ENCODE data around the gene CAPN9.

Gene CAPN9

GRCh38 chr1:230713138-230713537, 34.0 kb upstream of the CAPN9 start:
- H3K9me3 ChIP-seq (ENCODE audit: control insufficient read depth, insufficient read depth, low read depth, low read length): no peaks in the 10 kb centered on the region
- ChIA-PET CTCF (interaction anchor here (0.5 to 1.3 kb wide), 2 partner anchors 45 to 94 kb away, joined by 3 to 4 read pairs; no protein-coding TSS in a partner anchor), POLR2A (no interaction called here)
- H3K4me3 ChIP-seq (ENCODE audit: low read depth, low read length): no peak overlapping the region
- no peaks in the 10 kb centered on the region for H3K4me1 ChIP-seq (ENCODE audit: control insufficient read depth, insufficient read depth, low read length)
- H3K27ac ChIP-seq (ENCODE audit: extremely low read depth, low read depth, low read length): no peak overlapping the region
- H3K36me3 ChIP-seq (ENCODE audit: control insufficient read depth in 2 of 2, insufficient read depth in 1 of 2, low read length in 2 of 2): no peaks in the 10 kb centered on the region
- TF ChIP-seq ZNF623 (tag by site-specific recombination; IDR thresholded peaks at IDR 0.05) (no peak), ZNF768 (tag by site-specific recombination; IDR thresholded peaks at IDR 0.05) (peak; percentile 80)

DNA sequence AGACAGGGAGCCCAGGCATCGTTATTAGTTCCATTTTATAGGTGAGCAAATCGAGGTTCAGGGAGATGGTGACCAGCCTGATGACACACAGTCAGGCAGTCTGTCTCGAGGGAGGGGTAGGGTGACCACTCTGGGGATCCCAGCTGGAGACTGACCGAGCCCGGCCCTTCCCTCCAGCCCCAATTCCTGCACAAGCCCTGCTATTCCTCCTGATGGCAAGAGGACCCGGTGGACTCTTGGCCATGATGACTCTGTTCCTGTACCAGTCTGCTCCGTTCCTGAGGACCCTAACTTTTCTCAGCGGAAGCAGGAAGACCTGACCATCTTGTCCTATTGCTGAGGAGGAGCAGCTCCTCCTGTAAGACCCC, 33.7 kb upstream of the CAPN9 start:
- no peak overlapping the region for H3K27ac ChIP-seq (ENCODE audit: extremely low read depth, low read depth, low read length)
- POLR2A ChIA-PET: no interaction called here
- no peaks in the 10 kb centered on the region for H3K9me3 ChIP-seq (ENCODE audit: control insufficient read depth, insufficient read depth, low read depth, low read length)
- H3K4me1 ChIP-seq (ENCODE audit: control insufficient read depth, insufficient read depth, low read length): no peaks in the 10 kb centered on the region
- CTCF ChIA-PET: interaction anchor here (0.5 to 1.3 kb wide), 2 partner anchors 45 to 94 kb away, joined by 3 to 4 read pairs; no protein-coding TSS in a partner anchor
- no peak for TF ChIP-seq PBX3 (CRISPR knock-in tag; IDR thresholded peaks at IDR 0.05)
- no peak for TF ChIP-seq ZNF777 (tag by site-specific recombination; IDR thresholded peaks at IDR 0.05; ENCODE audit: borderline replicate concordance)
- TF ChIP-seq ZNF391 (tag by site-specific recombination; IDR thresholded peaks at IDR 0.05; ENCODE audit: borderline replicate concordance, low read depth): no peak
- no peak for TF ChIP-seq ZNF155 (tag by site-specific recombination; IDR thresholded peaks at IDR 0.05)
- TF ChIP-seq, protein P1, sequence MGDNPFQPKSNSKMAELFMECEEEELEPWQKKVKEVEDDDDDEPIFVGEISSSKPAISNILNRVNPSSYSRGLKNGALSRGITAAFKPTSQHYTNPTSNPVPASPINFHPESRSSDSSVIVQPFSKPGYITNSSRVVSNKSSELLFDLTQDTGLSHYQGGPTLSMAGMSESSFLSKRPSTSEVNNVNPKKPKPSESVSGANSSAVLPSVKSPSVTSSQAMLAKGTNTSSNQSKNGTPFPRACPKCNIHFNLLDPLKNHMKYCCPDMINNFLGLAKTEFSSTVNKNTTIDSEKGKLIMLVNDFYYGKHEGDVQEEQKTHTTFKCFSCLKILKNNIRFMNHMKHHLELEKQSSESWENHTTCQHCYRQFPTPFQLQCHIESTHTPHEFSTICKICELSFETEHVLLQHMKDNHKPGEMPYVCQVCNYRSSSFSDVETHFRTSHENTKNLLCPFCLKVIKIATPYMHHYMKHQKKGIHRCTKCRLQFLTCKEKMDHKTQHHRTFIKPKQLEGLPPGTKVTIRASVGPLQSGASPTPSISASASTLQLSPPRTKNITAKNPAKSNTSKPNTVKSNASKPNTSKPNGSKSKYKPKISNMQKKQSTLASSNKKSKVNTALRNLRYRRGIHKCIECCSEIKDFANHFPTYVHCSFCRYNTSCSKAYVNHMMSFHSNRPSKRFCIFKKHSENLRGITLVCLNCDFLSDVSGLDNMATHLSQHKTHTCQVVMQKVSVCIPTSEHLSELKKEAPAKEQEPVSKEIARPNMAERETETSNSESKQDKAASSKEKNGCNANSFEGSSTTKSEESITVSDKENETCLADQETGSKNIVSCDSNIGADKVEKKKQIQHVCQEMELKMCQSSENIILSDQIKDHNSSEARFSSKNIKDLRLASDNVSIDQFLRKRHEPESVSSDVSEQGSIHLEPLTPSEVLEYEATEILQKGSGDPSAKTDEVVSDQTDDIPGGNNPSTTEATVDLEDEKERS (tag by site-specific recombination; IDR thresholded peaks at IDR 0.05): no peak
- TF ChIP-seq WT1 (tag by site-specific recombination; IDR thresholded peaks at IDR 0.05): no peak
- TF ChIP-seq ZNF26 (tag by site-specific recombination; IDR thresholded peaks at IDR 0.05): no peak
- TF ChIP-seq ELK4 (IDR thresholded peaks at IDR 0.05; ENCODE audit: borderline replicate concordance, low read depth, low read length): no peak
- H3K4me3 ChIP-seq (ENCODE audit: low read depth, low read length): no peak overlapping the region
- no peaks in the 10 kb centered on the region for H3K36me3 ChIP-seq (ENCODE audit: control insufficient read depth in 2 of 2, insufficient read depth in 1 of 2, low read length in 2 of 2)

DNA sequence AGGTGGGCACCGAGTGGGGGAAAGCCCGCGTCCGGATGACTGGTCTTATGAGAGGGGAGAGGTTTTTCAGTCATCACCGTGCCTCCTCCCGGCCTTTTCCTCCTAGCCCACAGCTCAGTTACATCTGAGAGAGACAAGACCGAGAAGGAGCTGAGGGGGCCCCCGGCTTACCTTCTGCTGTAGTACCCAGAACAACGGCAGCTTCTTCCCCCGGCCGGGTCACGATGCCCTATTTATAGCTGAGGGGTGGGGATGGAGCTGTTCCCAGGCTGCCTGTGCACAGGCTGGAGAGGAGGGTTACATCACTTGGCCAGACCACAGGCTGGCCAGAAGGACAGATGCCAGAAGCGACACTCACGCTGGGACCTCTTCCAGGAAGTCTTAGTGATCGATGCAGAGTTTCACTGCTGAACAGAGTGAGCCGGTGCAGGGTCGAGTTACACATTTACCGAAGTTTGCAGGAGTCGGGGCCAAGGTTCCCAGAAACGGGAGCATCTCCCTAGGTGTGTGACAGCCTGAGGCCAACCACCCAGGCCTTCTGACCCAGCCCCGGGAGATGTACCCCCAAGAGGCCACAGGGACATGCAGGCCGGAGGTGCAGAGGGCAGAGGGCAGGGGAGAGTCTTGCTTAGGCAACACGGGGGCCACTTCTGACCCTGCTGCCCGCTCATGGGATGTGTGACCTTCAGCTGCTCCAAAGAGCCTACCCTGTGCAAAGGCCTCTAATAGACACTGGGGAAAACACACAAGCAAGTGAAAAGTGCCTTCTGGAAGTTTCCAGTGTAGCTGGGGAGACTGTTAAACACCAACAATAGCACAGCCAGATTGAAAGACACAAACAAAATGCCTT, 33.0 kb upstream of the CAPN9 start, which contains the start of gene AGT:
Gene AGT (minus strand): TSS at position 208 of the 850 bp plus-strand sequence. CDS start 3,299 bp downstream, outside the sequence.
- no peaks in the 10 kb centered on the region for H3K9me3 ChIP-seq (ENCODE audit: control insufficient read depth, insufficient read depth, low read depth, low read length)
- H3K4me1 ChIP-seq (ENCODE audit: control insufficient read depth, insufficient read depth, low read length): no peaks in the 10 kb centered on the region
- TF ChIP-seq ZNF121 (tag by site-specific recombination; IDR thresholded peaks at IDR 0.05): no peak
- no peak for TF ChIP-seq ZNF571 (tag by site-specific recombination; IDR thresholded peaks at IDR 0.05)
- TF ChIP-seq TCF7L2 (IDR thresholded peaks at IDR 0.05; ENCODE audit: borderline replicate concordance, low read depth, low read length): no peak
- TF ChIP-seq, protein P2, sequence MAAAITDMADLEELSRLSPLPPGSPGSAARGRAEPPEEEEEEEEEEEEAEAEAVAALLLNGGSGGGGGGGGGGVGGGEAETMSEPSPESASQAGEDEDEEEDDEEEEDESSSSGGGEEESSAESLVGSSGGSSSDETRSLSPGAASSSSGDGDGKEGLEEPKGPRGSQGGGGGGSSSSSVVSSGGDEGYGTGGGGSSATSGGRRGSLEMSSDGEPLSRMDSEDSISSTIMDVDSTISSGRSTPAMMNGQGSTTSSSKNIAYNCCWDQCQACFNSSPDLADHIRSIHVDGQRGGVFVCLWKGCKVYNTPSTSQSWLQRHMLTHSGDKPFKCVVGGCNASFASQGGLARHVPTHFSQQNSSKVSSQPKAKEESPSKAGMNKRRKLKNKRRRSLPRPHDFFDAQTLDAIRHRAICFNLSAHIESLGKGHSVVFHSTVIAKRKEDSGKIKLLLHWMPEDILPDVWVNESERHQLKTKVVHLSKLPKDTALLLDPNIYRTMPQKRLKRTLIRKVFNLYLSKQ (tag by site-specific recombination; IDR thresholded peaks at IDR 0.05; ENCODE audit: borderline replicate concordance): no peak
- no peak for TF ChIP-seq GLIS1 (tag by site-specific recombination; IDR thresholded peaks at IDR 0.05)
- TF ChIP-seq RBAK (tag by site-specific recombination; IDR thresholded peaks at IDR 0.05): no peak
- H3K27ac ChIP-seq (ENCODE audit: extremely low read depth, low read depth, low read length): no peak within 1 kb of the TSS
- ChIA-PET POLR2A (no interaction called here), CTCF (interaction anchor here (0.5 to 1.3 kb wide), 3 partner anchors 46 to 394 kb away, joined by 3 to 4 read pairs (median 3); no protein-coding TSS in a partner anchor)
- H3K4me3 ChIP-seq (ENCODE audit: low read depth, low read length): no peak within 1 kb of the TSS
- no peaks in the 10 kb centered on the region for H3K36me3 ChIP-seq (ENCODE audit: control insufficient read depth in 2 of 2, insufficient read depth in 1 of 2, low read length in 2 of 2)
